IMR-90 (cell line): ENCODE results near the gene RAD52. TPM values are rescaled to one million over a fixed set of nuclear protein-coding genes. Genes with fewer than 3 reads are reported as not detected.

ENCODE experiments used
- ATAC-seq: fragments of 200-7000 bp; cut with Tn5 transposase; 2 replicates; pipeline ENCODE4 v1.9.1; 2020; ENCODE audit warnings: low read depth, mild to moderate bottlenecking, moderate library complexity
- BruUV-seq: library from RNA; stranded (reverse); fragments of 400-500 nt; replicated peaks from 2 replicates; lab custom pipeline; 2021; lab: Mats Ljungman, UMichigan
- CTCF ChIA-PET: fragments of 300-600 bp; formaldehyde crosslinking; extraction: SDS; loops from one replicate; lab custom pipeline; 2021; ENCODE audit warnings: antibody characterized with exemption; lab: Yijun Ruan, JAX
- POLR2A ChIA-PET: fragments of 300-600 bp; sonication (Branson Sonifier 250); formaldehyde crosslinking; loops from one replicate; lab custom pipeline; 2022; ENCODE audit warnings: antibody characterized with exemption; ENCODE audit not compliant: unreplicated experiment; lab: Charles Lee
- DNase-seq: peaks from one replicate; pipeline ENCODE4 v3.0.0; 2013
- H2AFZ ChIP-seq: replicated peaks from 2 replicates; pipeline ENCODE3; 2013; ENCODE audit warnings: low read length, mild to moderate bottlenecking; ENCODE audit not compliant: poor library complexity
- H2AK5ac ChIP-seq: 2 replicates; pipeline ENCODE4 v1.6.1; 2013; ENCODE audit warnings: low read depth, low read length, inconsistent platforms
- H2AK9ac ChIP-seq: replicated peaks from 2 replicates; pipeline ENCODE3; 2013; ENCODE audit warnings: mild to moderate bottlenecking, low read depth, low read length, moderate library complexity; ENCODE audit not compliant: poor library complexity
- H2BK120ac ChIP-seq: 2 replicates; pipeline ENCODE4 v1.6.1; 2013; ENCODE audit warnings: low read depth, low read length, inconsistent platforms
- H2BK15ac ChIP-seq: 3 replicates; pipeline ENCODE4 v1.6.1; 2013; ENCODE audit warnings: low read depth, low read length, inconsistent platforms
- H2BK20ac ChIP-seq: 2 replicates; pipeline ENCODE4 v1.6.1; 2013; ENCODE audit warnings: low read depth, mild to moderate bottlenecking, inconsistent platforms, low read length, moderate library complexity
- H2BK5ac ChIP-seq: 2 replicates; pipeline ENCODE4 v1.6.1; 2013; ENCODE audit warnings: mild to moderate bottlenecking, low read depth, low read length, inconsistent platforms; ENCODE audit not compliant: poor library complexity, severe bottlenecking
- H3K14ac ChIP-seq: replicated peaks from 2 replicates; pipeline ENCODE4 v1.6.1; 2013; ENCODE audit warnings: low read depth, low read length, inconsistent platforms
- H3K18ac ChIP-seq: 2 replicates; pipeline ENCODE4 v1.6.1; 2013; ENCODE audit warnings: low read depth, low read length, control low read depth
- H3K23ac ChIP-seq: 2 replicates; pipeline ENCODE4 v1.6.1; 2013; ENCODE audit warnings: low read depth, low read length, inconsistent platforms
- H3K27ac ChIP-seq: 2 replicates; pipeline ENCODE4 v1.5.1; 2013; ENCODE audit warnings: mild to moderate bottlenecking, control low read depth, low read length; ENCODE audit not compliant: insufficient read depth
- H3K27me3 ChIP-seq: 2 replicates; pipeline ENCODE4 v1.6.1; 2013; ENCODE audit warnings: low read length; ENCODE audit not compliant: control insufficient read depth, insufficient read depth
- H3K36me3 ChIP-seq: 2 replicates; pipeline ENCODE4 v1.6.1; 2013; ENCODE audit warnings: low read length, mixed read lengths; ENCODE audit not compliant: control insufficient read depth, insufficient read depth
- H3K4ac ChIP-seq: 2 replicates; pipeline ENCODE4 v1.6.1; 2013; ENCODE audit warnings: low read depth, low read length, inconsistent platforms
- H3K4me1 ChIP-seq: 2 replicates; pipeline ENCODE4 v1.6.1; 2013; ENCODE audit warnings: low read length, mixed read lengths; ENCODE audit not compliant: control insufficient read depth, insufficient read depth
- H3K4me2 ChIP-seq: 2 replicates; pipeline ENCODE4 v1.6.1; 2013; ENCODE audit warnings: low read depth, mild to moderate bottlenecking, control low read depth, low read length, moderate library complexity
- H3K4me3 ChIP-seq: 2 replicates; pipeline ENCODE4 v1.5.1; 2013; ENCODE audit warnings: low read depth, mild to moderate bottlenecking, control low read depth, low read length, moderate library complexity; ENCODE audit not compliant: insufficient read depth
- H3K56ac ChIP-seq: 2 replicates; pipeline ENCODE4 v1.6.1; 2013; ENCODE audit warnings: low read length, inconsistent platforms; ENCODE audit not compliant: insufficient read depth; ENCODE audit errors: extremely low read depth
- H3K79me1 ChIP-seq, 2 experiments: 2 replicates each; pipeline ENCODE4 v1.6.1; 2013; ENCODE audit warnings: low read length in 2 of 2, inconsistent platforms in 1 of 2, low read depth in 1 of 2
- H3K9ac ChIP-seq: 2 replicates; pipeline ENCODE4 v1.6.1; 2013; ENCODE audit warnings: low read depth, low read length, control low read depth
- H3K9me1 ChIP-seq: 2 replicates; pipeline ENCODE4 v1.6.1; 2013; ENCODE audit warnings: low read length, inconsistent platforms; ENCODE audit not compliant: insufficient read depth
- H3K9me3 ChIP-seq: 2 replicates; pipeline ENCODE4 v1.6.1; 2013; ENCODE audit warnings: low read length; ENCODE audit not compliant: control insufficient read depth, insufficient read depth
- H4K20me1 ChIP-seq: 2 replicates; pipeline ENCODE4 v1.6.1; 2013; ENCODE audit warnings: low read length, inconsistent platforms; ENCODE audit not compliant: insufficient read depth
- H4K5ac ChIP-seq: 2 replicates; pipeline ENCODE4 v1.6.1; 2013; ENCODE audit warnings: mild to moderate bottlenecking, low read depth, low read length, control low read depth
- H4K8ac ChIP-seq, 2 experiments: 2 replicates each; pipeline ENCODE4 v1.6.1; 2013; ENCODE audit warnings: low read depth in 2 of 2, low read length in 2 of 2, control low read depth in 1 of 2, inconsistent platforms in 1 of 2
- H4K91ac ChIP-seq: 2 replicates; pipeline ENCODE4 v1.6.1; 2013; ENCODE audit warnings: low read depth, low read length, inconsistent platforms; ENCODE audit not compliant: insufficient read depth
- CEBPB ChIP-seq: IDR thresholded peaks from 2 replicates; pipeline ENCODE4 v1.6.1; 2012; ENCODE audit warnings: low read depth, low read length, improper control_type of control experiment
- RFX5 ChIP-seq: IDR thresholded peaks from 2 replicates; pipeline ENCODE4 v1.8.0; 2012; ENCODE audit warnings: low read depth, mild to moderate bottlenecking, low read length, moderate library complexity
- USF2 ChIP-seq: fragments of 150-350 bp; IDR thresholded peaks from 2 replicates; pipeline ENCODE4 v1.6.1; 2017; ENCODE audit warnings: mild to moderate bottlenecking, antibody characterized with exemption, low read length, low read depth
- WGBS, 2 experiments: methylation state at CpG; one replicate each; pipeline versions ENCODE4 v1.1.5 to v1.1.7; 2013; ENCODE audit warnings: missing lambda C conversion rate in 2 of 2; ENCODE audit not compliant: insufficient read length in 1 of 2; ENCODE audit errors: extremely low coverage in 2 of 2; 5-methylcytosine and 5-hydroxymethylcytosine counted together
- dilution Hi-C: fragments of 300-500 bp; cut with HindIII; formaldehyde crosslinking; loops from one replicate; pipeline ENCODE4 v1.14.3; 2018; ENCODE audit warnings: low sequenced_read_pairs; ENCODE audit not compliant: unreplicated experiment
- in situ Hi-C: fragments of 300-500 bp; cut with MboI; formaldehyde crosslinking; loops from 3 replicates; pipeline ENCODE4 v1.14.3; 2019; ENCODE audit warnings: low sequenced_read_pairs, inconsistent platforms, mixed read lengths
- intact Hi-C: fragments of 100-400 bp; cut with micrococcal nuclease; formaldehyde crosslinking; loops from 2 replicates; pipeline ENCODE4 v1.10.0; 2022
- polyA plus RNA-seq, 3 experiments: library from polyadenylated mRNA; depleted of rRNA; stranded (reverse); fragments of >200 nt; gene quantifications; 2 replicates each; pipeline ENCODE4 v1.2.3, GENCODE V29; 2012; ENCODE audit warnings: low replicate concordance in 1 of 3
- total RNA-seq: library from RNA; depleted of rRNA; stranded (reverse); fragments of >200 nt; gene quantifications from 2 replicates; pipeline ENCODE4 v1.2.3, GENCODE V29; 2012

The RAD52 gene
- total and polyA plus RNA-seq, 2 of the 4 experiments (the other 2 are of a cell fraction): 10.7 to 11.3 TPM

GRCh38 chr12:953776-954175, 4.3 kb upstream of the RAD52 start:
- intact Hi-C loops: no loop called here
- peak; percentile 68 for DNase-seq
- Histone ChIP-seq H2AFZ (peak overlapping the region; percentile 72), H2BK20ac (no peak overlapping the region), H3K14ac (peak overlapping the region; percentile 35; the same call in 1 of the 2 replicates), H4K91ac (no peak overlapping the region), H2BK120ac (no peak overlapping the region), H3K56ac (no peak overlapping the region), H2AK9ac (no peak overlapping the region), H3K36me3 (no peaks in the 10 kb centered on the region), H3K18ac (no peak overlapping the region), H3K9me3 (no peaks in the 10 kb centered on the region), H2AK5ac (0 out of 2 replicates have a peak overlapping the region, but pooled peaks have one; percentile 11), H3K27me3 (no peaks in the 10 kb centered on the region), H2BK15ac (no peak overlapping the region), H4K20me1 (0 out of 2 replicates have a peak, but pooled peaks cover 5% of the 10 kb centered on the region), H2BK5ac (no peak overlapping the region), H3K4me1 (no peaks in the 10 kb centered on the region), H4K5ac (no peak overlapping the region), H3K4me2 (no peak overlapping the region), H3K4ac (no peak overlapping the region), H3K9me1 (0 out of 2 replicates have a peak, but pooled peaks cover 3% of the 10 kb centered on the region), H3K27ac (no peak overlapping the region), H4K8ac (peak overlapping the region; percentile 31 to 35; a peak in 2 of 4 replicates), H3K23ac (0 out of 2 replicates have a peak overlapping the region, but pooled peaks have one; percentile 0), H3K4me3 (no peak overlapping the region), H3K9ac (no peak overlapping the region), H3K79me1 (peaks cover under 1 to 6% of the 10 kb centered on the region in 2 experiments; a peak in 2 of 4 replicates)
- ChIA-PET CTCF (no interaction called here), POLR2A (no interaction called here)
- BruUV-seq: no TSS peak
- in situ Hi-C loops: loop anchor here (10.0 kb wide), 1 partner anchor 379 kb away; no protein-coding TSS in a partner anchor
- dilution Hi-C loops: no loop called here
- ATAC-seq: no peak
- WGBS, 2 experiments: no CpG with 5 or more reads among the region's 7 CpGs
- TF ChIP-seq RFX5 (no peak), CEBPB (0 out of 2 replicates have a peak, but pooled peaks have one; percentile 12), USF2 (no peak)
